Endothelial cell of umbilical vein (primary cell): Measurements from ENCODE around the gene KLF2. TPM values are rescaled to one million over a fixed set of nuclear protein-coding genes. Genes with fewer than 3 reads are reported as not detected.

Experiments
- BruUV-seq: library from RNA; stranded (reverse); fragments of 400-500 nt; replicated peaks from 2 replicates; lab custom pipeline; 2021; lab: Mats Ljungman, UMichigan
- CTCF ChIA-PET: fragments of 300-600, 350-600 bp; sonication (Branson Sonifier 250); formaldehyde crosslinking; loops from one replicate; lab custom pipeline; 2021; ENCODE audit warnings: antibody characterized with exemption, inconsistent platforms; lab: Charles Lee
- POLR2A ChIA-PET: fragments of 300-600, 350-600 bp; sonication (Branson Sonifier 250); formaldehyde crosslinking; loops from one replicate; lab custom pipeline; 2021; ENCODE audit warnings: antibody characterized with exemption, inconsistent platforms; lab: Charles Lee
- DNase-seq: peaks from one replicate; pipeline ENCODE4 v3.0.0-alpha.2; 2011; ENCODE audit warnings: low read depth, low spot score
- FAIRE-seq: peaks from 2 replicates; lab custom pipeline; 2011; peaks lifted over from hg19 to GRCh38; lab: Jason Lieb, UNC
- H2AFZ ChIP-seq: 2 replicates; pipeline ENCODE4 v1.6.0; 2012; ENCODE audit warnings: low read depth, low read length, control low read depth, inconsistent platforms
- H3K27ac ChIP-seq: 2 replicates; pipeline ENCODE4 v1.5.1; 2011; ENCODE audit warnings: low read depth, mild to moderate bottlenecking, control low read depth, low read length, moderate library complexity; ENCODE audit not compliant: insufficient read depth
- H3K27me3 ChIP-seq, 2 experiments: 2 replicates each; pipeline versions ENCODE4 v1.6.0 to v1.6.1; 2011; ENCODE audit warnings: low read length in 2 of 2, mixed read lengths in 1 of 2; ENCODE audit not compliant: control insufficient read depth in 2 of 2, insufficient read depth in 2 of 2
- H3K36me3 ChIP-seq, 2 experiments: 2 replicates in 1 of 2; 3 replicates in 1 of 2; pipeline ENCODE4 v1.5.1; 2011; ENCODE audit warnings: low read length in 2 of 2, mild to moderate bottlenecking in 1 of 2, moderate library complexity in 1 of 2; ENCODE audit not compliant: control insufficient read depth in 2 of 2, insufficient read depth in 2 of 2; ENCODE audit errors: extremely low read depth in 1 of 2
- H3K4me1 ChIP-seq: 3 replicates; pipeline ENCODE4 v1.5.1; 2011; ENCODE audit warnings: mild to moderate bottlenecking, low read length; ENCODE audit not compliant: control insufficient read depth, insufficient read depth; ENCODE audit errors: extremely low read depth
- H3K4me2 ChIP-seq: 2 replicates; pipeline ENCODE4 v1.6.1; 2011; ENCODE audit warnings: low read length, control low read depth, mixed read lengths; ENCODE audit not compliant: insufficient read depth
- H3K4me3 ChIP-seq, 3 experiments: fragments of 200-600 bp in 1 of 3; sonication (generic), shearing (Covaris generic) in 1 of 3; replicated peaks in 1 of 3; 2 replicates each; pipeline ENCODE4 v1.5.1; 2011 to 2016; ENCODE audit warnings: control low read depth in 3 of 3, low read length in 3 of 3, mild to moderate bottlenecking in 2 of 3, inconsistent platforms in 1 of 3, low read depth in 1 of 3, moderate library complexity in 1 of 3; ENCODE audit not compliant: insufficient read depth in 1 of 3
- H3K79me2 ChIP-seq: 2 replicates; pipeline ENCODE4 v1.6.0; 2012; ENCODE audit warnings: low read length, inconsistent platforms; ENCODE audit not compliant: control insufficient read depth, insufficient read depth
- H3K9ac ChIP-seq: replicated peaks from 2 replicates; pipeline ENCODE3; 2011; ENCODE audit warnings: low read length, control low read depth; ENCODE audit not compliant: insufficient read depth; ENCODE audit errors: extremely low read depth
- H3K9me1 ChIP-seq: replicated peaks from 3 replicates; pipeline ENCODE4 v1.6.0; 2011; ENCODE audit warnings: mild to moderate bottlenecking, low read length; ENCODE audit not compliant: control insufficient read depth, insufficient read depth; ENCODE audit errors: extremely low read depth
- H3K9me3 ChIP-seq: replicated peaks from 2 replicates; pipeline ENCODE4 v1.5.1; 2012; ENCODE audit warnings: low read length, inconsistent platforms; ENCODE audit not compliant: control insufficient read depth, insufficient read depth
- H4K20me1 ChIP-seq: replicated peaks from 2 replicates; pipeline ENCODE3; 2011; ENCODE audit warnings: mild to moderate bottlenecking, low read length; ENCODE audit not compliant: control insufficient read depth, insufficient read depth; ENCODE audit errors: extremely low read depth
- EZH2 ChIP-seq: IDR thresholded peaks from 2 replicates; pipeline ENCODE4 v1.6.1; 2012; ENCODE audit warnings: borderline replicate concordance, low read depth, mild to moderate bottlenecking, moderate library complexity, low read length, inconsistent platforms; ENCODE audit not compliant: severe bottlenecking
- FOS ChIP-seq: IDR thresholded peaks from 2 replicates; pipeline ENCODE4 v1.6.1; 2011; ENCODE audit warnings: mild to moderate bottlenecking, low read length, moderate library complexity, borderline replicate concordance; ENCODE audit not compliant: insufficient read depth
- GATA2 ChIP-seq: IDR thresholded peaks from 2 replicates; pipeline ENCODE4 v1.7.0; 2011; ENCODE audit warnings: low read depth, mild to moderate bottlenecking, moderate library complexity, mixed read lengths, low read length; ENCODE audit not compliant: insufficient read length, insufficient read depth
- JUN ChIP-seq: IDR thresholded peaks from 2 replicates; pipeline ENCODE4 v1.6.1; 2011; ENCODE audit warnings: borderline replicate concordance, low read depth; ENCODE audit not compliant: insufficient read length, insufficient read depth
- MAX ChIP-seq: IDR thresholded peaks from 2 replicates; pipeline ENCODE4 v1.6.1; 2011; ENCODE audit not compliant: insufficient read depth, insufficient read length
- POLR2A ChIP-seq: IDR thresholded peaks from 2 replicates; pipeline ENCODE4 v1.6.1; 2012; ENCODE audit warnings: low read depth, mild to moderate bottlenecking, control low read depth, low read length
- POLR2AphosphoS5 ChIP-seq: IDR thresholded peaks from 2 replicates; pipeline ENCODE4 v1.6.1; 2012; ENCODE audit warnings: low read depth, mild to moderate bottlenecking, control low read depth, low read length, moderate library complexity; ENCODE audit not compliant: insufficient read depth
- dilution Hi-C: fragments of 300-500 bp; cut with MboI; formaldehyde crosslinking; loops from one replicate; pipeline ENCODE4 v1.15.0; 2019; ENCODE audit warnings: low sequenced_read_pairs; ENCODE audit not compliant: extremely low pct_ligation_motif_present
- intact Hi-C: fragments of 100-400 bp; cut with micrococcal nuclease; formaldehyde crosslinking; loops from one replicate; pipeline ENCODE4 v1.10.0; 2022
- polyA plus RNA-seq, 4 experiments: library from polyadenylated mRNA; depleted of rRNA in 3 of 4; stranded (reverse) in 3 of 4; unstranded in 1 of 4; fragments of >200 nt; gene quantifications; 2 replicates each; pipeline versions ENCODE4 v1.2.1 to v1.2.3, GENCODE V29; 2011 to 2012; ENCODE audit warnings: missing spikeins in 1 of 4
- total RNA-seq: library from RNA; stranded (reverse); gene quantifications from 2 replicates; pipeline ENCODE4 v1.2.3, GENCODE V29; 2021

Gene KLF2
- total and polyA plus RNA-seq, 2 donors (not counting 3 experiments of a cell fraction or from before 2014, with no cell fraction given) = 23.4 to 30.3 TPM

- no TSS peak for BruUV-seq
- no peak for FAIRE-seq
- H3K4me1 ChIP-seq = peaks cover 24% of the 10 kb centered on the region
- no peak overlapping the region for H3K9ac ChIP-seq
- no peaks in the 10 kb centered on the region for H3K9me3 ChIP-seq
- no peak overlapping the region for H2AFZ ChIP-seq
- TF ChIP-seq MAX (no peak), GATA2 (no peak), JUN (no peak), POLR2AphosphoS5 (no peak), FOS (no peak)
- H3K27ac ChIP-seq = no peak overlapping the region
- no peaks in the 10 kb centered on the region for H3K9me1 ChIP-seq
- no peaks in the 10 kb centered on the region for H3K79me2 ChIP-seq
- no peak overlapping the region for H3K4me2 ChIP-seq
- no peaks in the 10 kb centered on the region for H4K20me1 ChIP-seq
- intact Hi-C loops (no loop called here), dilution Hi-C loops (no loop called here)
- H3K27me3 ChIP-seq = no peaks in the 10 kb centered on the region
- POLR2A ChIA-PET = no interaction called here
- H3K4me3 ChIP-seq = no peak overlapping the region
- H3K36me3 ChIP-seq = no peaks in the 10 kb centered on the region
- CTCF ChIA-PET = interaction anchor here (1.0 to 1.4 kb wide), 2 partner anchors 36 to 64 kb away, joined by 3 to 5 read pairs; no protein-coding TSS in a partner anchor
- DNase-seq = no peak
Observed at GRCh38 chr19:16319481-16319880, 5.1 kb upstream of the KLF2 start.

- peaks cover 14% of the 10 kb centered on the region for H3K4me1 ChIP-seq
- DNase-seq (no peak), FAIRE-seq (no peak)
- dilution Hi-C loops (no loop called here), intact Hi-C loops (loop anchor here (10.0 kb wide), 1 partner anchor 246 kb away; the partner anchor contains the start of gene TPM4)
- no peaks in the 10 kb centered on the region for H3K9me3 ChIP-seq
- TF ChIP-seq POLR2A (no peak), MAX (no peak), EZH2 (no peak)
- ChIA-PET CTCF (interaction anchor here (1.2 to 1.3 kb wide), 2 partner anchors 30 to 66 kb away, joined by 3 read pairs; no protein-coding TSS in a partner anchor), POLR2A (no interaction called here)
- H3K4me2 ChIP-seq = no peak overlapping the region
- BruUV-seq = no TSS peak
- H3K79me2 ChIP-seq = peaks cover 11% of the 10 kb centered on the region
- H3K36me3 ChIP-seq = no peaks in the 10 kb centered on the region
- H2AFZ ChIP-seq = no peak overlapping the region
- H3K9ac ChIP-seq = no peak overlapping the region
- no peak overlapping the region for H3K4me3 ChIP-seq
- no peaks in the 10 kb centered on the region for H3K9me1 ChIP-seq
- no peaks in the 10 kb centered on the region for H3K27me3 ChIP-seq
- no peaks in the 10 kb centered on the region for H4K20me1 ChIP-seq
- no peak overlapping the region for H3K27ac ChIP-seq
Observed at GRCh38 chr19:16320987-16321386, 3.6 kb upstream of the KLF2 start.
